ENCODE data around the gene UNC13B. TPM values are rescaled to one million over a fixed set of nuclear protein-coding genes. Genes with fewer than 3 reads are reported as not detected.

UNC13B gene
- total and polyA plus RNA-seq, 2 of the 8 experiments (the other 6 are each of a cell fraction or from before 2014, with no cell fraction given), result 23.1 to 51.7 TPM

DNA sequence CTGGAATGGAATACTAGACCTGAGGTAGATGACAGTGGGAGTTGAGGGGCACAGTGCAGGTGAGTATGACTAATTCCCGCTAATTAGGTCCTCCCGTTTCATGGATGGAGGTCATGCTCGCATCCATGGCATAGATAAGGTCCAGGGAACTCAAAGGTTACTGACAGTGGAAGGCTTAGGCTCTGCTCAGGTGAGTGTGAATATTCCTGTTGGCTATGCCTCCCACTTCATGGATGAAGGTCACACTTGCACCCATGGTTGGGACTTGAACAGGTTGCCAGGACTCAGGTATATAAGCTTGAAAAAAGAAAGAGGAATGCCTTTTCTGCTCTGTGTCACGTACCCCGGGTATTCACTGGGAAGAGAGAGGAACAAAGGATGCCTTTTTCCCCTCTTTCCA is 19.8 kb upstream of the UNC13B start:
- Histone ChIP-seq H3K4me3 (ENCODE audit: extremely low read depth in 1 of 4, insufficient read depth in 2 of 4, low read depth in 3 of 4, low read length in 4 of 4) (no peak overlapping the region), H3K36me3 (ENCODE audit: control insufficient read depth in 2 of 4, insufficient read depth in 4 of 4, low read length in 3 of 4) (no peaks in the 10 kb centered on the region), H4K8ac (ENCODE audit: extremely low read depth, insufficient read depth, low read length) (no peak overlapping the region), H2BK20ac (ENCODE audit: low read length) (no peak overlapping the region), H2BK5ac (ENCODE audit: low read depth, low read length) (no peak overlapping the region), H3K27me3 (replicated peaks in 1 of 4; ENCODE audit: control insufficient read depth in 3 of 4, extremely low read depth in 1 of 4, insufficient read depth in 3 of 4, low read length in 3 of 4) (no peaks in the 10 kb centered on the region), H3K27ac (ENCODE audit: low read depth, low read length) (no peak overlapping the region), H4K20me1 (replicated peaks in 1 of 2; ENCODE audit: control insufficient read depth in 1 of 2, insufficient read depth in 2 of 2, low read length in 2 of 2) (no peaks in the 10 kb centered on the region), H3K56ac (replicated peaks; ENCODE audit: insufficient read length, low read depth, low read length) (no peak overlapping the region), H3K4me2 (ENCODE audit: insufficient read depth in 1 of 2, low read depth in 2 of 2, low read length in 2 of 2) (no peak overlapping the region), H3K14ac (ENCODE audit: insufficient read length) (no peak overlapping the region), H2BK15ac (ENCODE audit: low read length) (no peak overlapping the region), H2BK12ac (ENCODE audit: low read depth, low read length) (no peak overlapping the region), H2BK120ac (replicated peaks; ENCODE audit: low read depth, low read length) (no peak overlapping the region), H4K5ac (ENCODE audit: insufficient read length, low read depth, low read length) (no peak overlapping the region), H2AFZ (ENCODE audit: low read length) (no peak overlapping the region), H3K23ac (ENCODE audit: insufficient read length) (no peak overlapping the region), H3K18ac (ENCODE audit: extremely low read depth, low read length) (no peak overlapping the region), H3K23me2 (ENCODE audit: low read depth, low read length) (no peaks in the 10 kb centered on the region), H3K4ac (replicated peaks; ENCODE audit: insufficient read length, low read depth, low read length) (no peak overlapping the region), H3K9me3 (ENCODE audit: insufficient read depth in 2 of 2, low read depth in 1 of 2, low read length in 1 of 2) (peaks cover 35 to 45% of the 10 kb centered on the region in 2 experiments), H2AK5ac (ENCODE audit: low read depth, low read length) (no peak overlapping the region), H3K79me2 (ENCODE audit: control insufficient read depth in 1 of 2, insufficient read depth in 2 of 2, low read length in 2 of 2) (no peaks in the 10 kb centered on the region), H3K79me1 (ENCODE audit: low read depth, low read length) (no peaks in the 10 kb centered on the region), H3K4me1 (replicated peaks in 1 of 4; ENCODE audit: control insufficient read depth in 3 of 4, insufficient read depth in 4 of 4, low read length in 3 of 4) (no peaks in the 10 kb centered on the region), H3K9ac (replicated peaks in 1 of 4; ENCODE audit: extremely low read depth in 1 of 4, low read depth in 3 of 4, low read length in 3 of 4) (no peak overlapping the region), H4K91ac (replicated peaks; ENCODE audit: insufficient read length, low read length) (no peak overlapping the region)
- no peak for FAIRE-seq
- no peak for DNase-seq (ENCODE audit: low read depth in 1 of 2, low spot score in 2 of 2)
- CTCF ChIA-PET (ENCODE audit: partially characterized antibody), result interaction anchor here (0.7 to 1.4 kb wide), 4 partner anchors 11 to 132 kb away, joined by 3 to 5 read pairs (median 4); no protein-coding TSS in a partner anchor
- POLR2A ChIA-PET (ENCODE audit: partially characterized antibody), result interaction anchor here (0.6 to 1.7 kb wide), 2 partner anchors 20 to 28 kb away, joined by 3 to 4 read pairs; partner anchors contain the start of gene UNC13B
- WGBS, 2 experiments (ENCODE audit: extremely low coverage in 1 of 2, insufficient coverage in 1 of 2, insufficient read length in 1 of 2, insufficient replicate concordance in 2 of 2, low coverage in 1 of 2, low lambda C conversion rate in 2 of 2, missing lambda C conversion rate in 1 of 2), result 91% methylated on average over 5 of the region's 5 CpGs; no CpG with 5 or more reads in 1 of the 2 experiments
- no peak for TF ChIP-seq BACH1 (IDR thresholded peaks at IDR 0.05; ENCODE audit: low read length)
- TF ChIP-seq POU5F1 (IDR thresholded peaks at IDR 0.05; ENCODE audit: low read depth, low read length), result no peak
- TF ChIP-seq CHD1 (IDR thresholded peaks at IDR 0.05; ENCODE audit: low read depth, low read length), result no peak
- TF ChIP-seq, protein P1, sequence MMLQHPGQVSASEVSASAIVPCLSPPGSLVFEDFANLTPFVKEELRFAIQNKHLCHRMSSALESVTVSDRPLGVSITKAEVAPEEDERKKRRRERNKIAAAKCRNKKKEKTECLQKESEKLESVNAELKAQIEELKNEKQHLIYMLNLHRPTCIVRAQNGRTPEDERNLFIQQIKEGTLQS (IDR thresholded peaks at IDR 0.05; ENCODE audit: insufficient read depth, low read depth, low read length), result no peak
- no peak for TF ChIP-seq EP300 (IDR thresholded peaks at IDR 0.05; ENCODE audit: borderline replicate concordance in 1 of 2, low read depth in 2 of 2, low read length in 2 of 2)
- no peak for TF ChIP-seq POLR2A (IDR thresholded peaks at IDR 0.05; ENCODE audit: control extremely low read depth in 1 of 2, low read depth in 2 of 2, low read length in 2 of 2)
- TF ChIP-seq JUND (IDR thresholded peaks at IDR 0.05; ENCODE audit: low read length), result no peak
- no peak for TF ChIP-seq POLR2AphosphoS5 (IDR thresholded peaks at IDR 0.05; ENCODE audit: low read depth, low read length)
- no peak for TF ChIP-seq TAF7 (optimal IDR thresholded peaks at IDR 0.05; ENCODE audit: borderline replicate concordance, low read depth, low read length)
- TF ChIP-seq TEAD4 (IDR thresholded peaks at IDR 0.05; ENCODE audit: low read depth, low read length), result no peak
- TF ChIP-seq CBX5 (IDR thresholded peaks at IDR 0.05; ENCODE audit: low read depth, low read length), result no peak
- no peak for TF ChIP-seq SP2 (IDR thresholded peaks at IDR 0.05; ENCODE audit: low read length)
- no peak for TF ChIP-seq RFX5 (IDR thresholded peaks at IDR 0.05; ENCODE audit: borderline replicate concordance, low read depth, low read length)
- no peak for TF ChIP-seq SRF (IDR thresholded peaks at IDR 0.05; ENCODE audit: low read depth, low read length)
